ENCODE results near the gene MYT1. TPM values are rescaled to one million over a fixed set of nuclear protein-coding genes. Genes with fewer than 3 reads are reported as not detected.

MYT1 gene
- total RNA-seq, 1 experiment from 2014 or later: 2.0 TPM

- TF ChIP-seq AR (CRISPR knock-in tag; IDR thresholded peaks at IDR 0.05) (no peak), E2F1 (CRISPR knock-in tag; IDR thresholded peaks at IDR 0.05) (no peak), PRRX2 (CRISPR knock-in tag; IDR thresholded peaks at IDR 0.05) (no peak), KAT7 (CRISPR knock-in tag; IDR thresholded peaks at IDR 0.05; ENCODE audit: borderline replicate concordance) (no peak), SP1 (CRISPR knock-in tag; conservative IDR thresholded peaks at IDR 0.05) (no peak), ZNF416 (CRISPR knock-in tag; IDR thresholded peaks at IDR 0.05) (no peak)
- TF ChIP-seq, protein P1, sequence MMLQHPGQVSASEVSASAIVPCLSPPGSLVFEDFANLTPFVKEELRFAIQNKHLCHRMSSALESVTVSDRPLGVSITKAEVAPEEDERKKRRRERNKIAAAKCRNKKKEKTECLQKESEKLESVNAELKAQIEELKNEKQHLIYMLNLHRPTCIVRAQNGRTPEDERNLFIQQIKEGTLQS (CRISPR knock-in tag; conservative IDR thresholded peaks at IDR 0.05): no peak
Measured at GRCh38 chr20:64151633-64152530, 12.4 kb upstream of the MYT1 start (continued).

DNA sequence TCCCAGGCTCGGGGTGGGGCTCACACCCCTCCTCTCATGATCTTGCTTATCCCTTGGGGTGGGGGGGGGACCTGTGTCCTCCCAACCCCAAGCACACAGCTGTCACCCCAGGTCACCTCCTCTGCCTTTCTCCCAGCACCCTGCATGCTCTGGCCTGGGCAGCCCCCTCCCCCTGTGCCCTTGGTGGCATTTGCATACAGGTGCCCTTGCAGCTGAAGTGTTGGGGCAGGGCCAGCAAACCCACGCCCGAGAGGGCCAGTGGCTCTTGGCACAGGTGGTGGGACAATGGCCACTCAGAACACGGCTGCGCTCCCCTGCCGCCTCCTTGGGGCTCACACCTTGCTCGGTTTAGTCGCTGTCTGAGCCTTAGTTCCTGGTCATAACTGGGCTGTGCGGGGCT is 11.3 kb upstream of the MYT1 start:
- no peak overlapping the region for H3K4me3 Mint-ChIP-seq
- H3K27ac Mint-ChIP-seq: no peak overlapping the region
- H3K36me3 Mint-ChIP-seq: peaks cover 5% of the 10 kb centered on the region; the same call in 1 of the 2 replicates
- DNase-seq (ENCODE audit: low spot score) (no peak), ATAC-seq (no peak)
- peaks cover 7% of the 10 kb centered on the region for H3K9me3 Mint-ChIP-seq
- H3K27me3 Mint-ChIP-seq (ENCODE audit: low read depth): no peaks in the 10 kb centered on the region
- H3K4me1 Mint-ChIP-seq: peaks cover 31% of the 10 kb centered on the region
- ChIA-PET CTCF (interaction anchor here (1.5 kb wide), 1 partner anchor 9 kb away, joined by 5 read pairs; no protein-coding TSS in a partner anchor), POLR2A (interaction anchor here (0.7 kb wide), 1 partner anchor 470 kb away, joined by 4 read pairs; no protein-coding TSS in a partner anchor)
- TF ChIP-seq ZNF219 (CRISPR knock-in tag; IDR thresholded peaks at IDR 0.05; ENCODE audit: borderline replicate concordance) (no peak), ZNF396 (CRISPR knock-in tag; IDR thresholded peaks at IDR 0.05; ENCODE audit: borderline replicate concordance) (no peak), TEAD1 (CRISPR knock-in tag; IDR thresholded peaks at IDR 0.05) (no peak), ETV6 (CRISPR knock-in tag; IDR thresholded peaks at IDR 0.05) (no peak), ESRRA (CRISPR knock-in tag; IDR thresholded peaks at IDR 0.05; ENCODE audit: borderline replicate concordance) (no peak)
- TF ChIP-seq, protein P2, sequence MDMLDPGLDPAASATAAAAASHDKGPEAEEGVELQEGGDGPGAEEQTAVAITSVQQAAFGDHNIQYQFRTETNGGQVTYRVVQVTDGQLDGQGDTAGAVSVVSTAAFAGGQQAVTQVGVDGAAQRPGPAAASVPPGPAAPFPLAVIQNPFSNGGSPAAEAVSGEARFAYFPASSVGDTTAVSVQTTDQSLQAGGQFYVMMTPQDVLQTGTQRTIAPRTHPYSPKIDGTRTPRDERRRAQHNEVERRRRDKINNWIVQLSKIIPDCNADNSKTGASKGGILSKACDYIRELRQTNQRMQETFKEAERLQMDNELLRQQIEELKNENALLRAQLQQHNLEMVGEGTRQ (CRISPR knock-in tag; IDR thresholded peaks at IDR 0.05): no peak

DNA sequence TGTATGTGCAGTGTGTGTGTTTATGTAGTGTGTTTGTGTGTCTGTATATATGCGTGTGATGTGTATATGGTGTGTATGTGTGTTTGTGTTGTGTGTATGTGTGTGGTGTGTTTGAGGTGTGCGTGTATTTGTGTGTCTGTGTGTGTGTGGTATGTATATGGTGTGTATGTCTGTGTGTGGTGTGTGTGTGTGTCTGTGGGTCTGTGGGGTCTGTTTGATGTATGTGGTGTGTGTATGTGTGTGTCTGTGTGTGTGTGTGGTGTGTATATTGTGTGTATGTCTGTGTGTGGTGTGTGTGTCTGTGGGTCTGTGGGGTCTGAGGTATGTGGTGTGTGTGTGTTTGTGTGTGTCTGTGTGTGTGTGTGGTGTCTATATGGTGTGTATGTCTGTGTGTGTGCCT is 10.8 kb upstream of the MYT1 start:
- Mint-ChIP-seq H3K27ac (no peak overlapping the region), H3K9me3 (peaks cover 7% of the 10 kb centered on the region), H3K36me3 (peaks cover 5% of the 10 kb centered on the region; the same call in 1 of the 2 replicates), H3K4me3 (no peak overlapping the region), H3K27me3 (ENCODE audit: low read depth) (no peaks in the 10 kb centered on the region), H3K4me1 (peaks cover 31% of the 10 kb centered on the region)
- DNase-seq (ENCODE audit: low spot score) (no peak), ATAC-seq (no peak)
- ChIA-PET CTCF (no interaction called here), POLR2A (no interaction called here)
- TF ChIP-seq ZNF423 (CRISPR knock-in tag; IDR thresholded peaks at IDR 0.05): no peak
- TF ChIP-seq, protein P3, sequence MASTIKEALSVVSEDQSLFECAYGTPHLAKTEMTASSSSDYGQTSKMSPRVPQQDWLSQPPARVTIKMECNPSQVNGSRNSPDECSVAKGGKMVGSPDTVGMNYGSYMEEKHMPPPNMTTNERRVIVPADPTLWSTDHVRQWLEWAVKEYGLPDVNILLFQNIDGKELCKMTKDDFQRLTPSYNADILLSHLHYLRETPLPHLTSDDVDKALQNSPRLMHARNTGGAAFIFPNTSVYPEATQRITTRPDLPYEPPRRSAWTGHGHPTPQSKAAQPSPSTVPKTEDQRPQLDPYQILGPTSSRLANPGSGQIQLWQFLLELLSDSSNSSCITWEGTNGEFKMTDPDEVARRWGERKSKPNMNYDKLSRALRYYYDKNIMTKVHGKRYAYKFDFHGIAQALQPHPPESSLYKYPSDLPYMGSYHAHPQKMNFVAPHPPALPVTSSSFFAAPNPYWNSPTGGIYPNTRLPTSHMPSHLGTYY (CRISPR knock-in tag; IDR thresholded peaks at IDR 0.05): no peak
- TF ChIP-seq, protein P2 (CRISPR knock-in tag; IDR thresholded peaks at IDR 0.05): no peak
- TF ChIP-seq CBFB (CRISPR knock-in tag; IDR thresholded peaks at IDR 0.05; ENCODE audit: low read depth): no peak
- no peak for TF ChIP-seq ATF6 (CRISPR knock-in tag; IDR thresholded peaks at IDR 0.05)
- TF ChIP-seq ZNF416 (CRISPR knock-in tag; IDR thresholded peaks at IDR 0.05): no peak
- TF ChIP-seq AR (CRISPR knock-in tag; IDR thresholded peaks at IDR 0.05): no peak
- TF ChIP-seq NR2C2 (CRISPR knock-in tag; IDR thresholded peaks at IDR 0.05): no peak
- no peak for TF ChIP-seq RORB (CRISPR knock-in tag; IDR thresholded peaks at IDR 0.05)
